CD14-positive monocyte (primary cell): ENCODE results near the gene MYOZ3. TPM values are rescaled to one million over a fixed set of nuclear protein-coding genes. Genes with fewer than 3 reads are reported as not detected.

Source experiments
- DNase-seq, 3 donors: peaks; one replicate each; pipeline ENCODE4 v3.0.0-alpha.2; 2011 to 2022
- H2AFZ ChIP-seq: 2 replicates; pipeline ENCODE4 v1.6.0; 2012; ENCODE audit warnings: mild to moderate bottlenecking, low read depth, low read length, inconsistent platforms; ENCODE audit not compliant: insufficient read depth, poor library complexity, severe bottlenecking
- H3K27ac ChIP-seq, 2 donors: 1 replicate in 1 of 2; 2 replicates in 1 of 2; pipeline ENCODE4 v1.5.1; 2012 to 2013; ENCODE audit warnings: low read length in 2 of 2, control low read depth in 1 of 2, inconsistent platforms in 1 of 2, low read depth in 1 of 2, mild to moderate bottlenecking in 1 of 2
- H3K27me3 ChIP-seq, 2 donors: one replicate each; pipeline versions ENCODE4 v1.6.0 to v1.6.1; 2011 to 2013; ENCODE audit warnings: low read length in 2 of 2; ENCODE audit not compliant: control insufficient read depth in 2 of 2, insufficient read depth in 2 of 2
- H3K36me3 ChIP-seq, 2 donors: replicated peaks in 1 of 2; 1 replicate in 1 of 2; 2 replicates in 1 of 2; pipeline versions ENCODE4 v1.5.1 to v1.6.1; 2012 to 2013; ENCODE audit warnings: low read length in 2 of 2, control low read depth in 1 of 2, inconsistent platforms in 1 of 2, mild to moderate bottlenecking in 1 of 2; ENCODE audit not compliant: insufficient read depth in 2 of 2, control insufficient read depth in 1 of 2
- H3K4me1 ChIP-seq, 2 donors: 1 replicate in 1 of 2; 2 replicates in 1 of 2; pipeline versions ENCODE4 v1.5.1 to v1.6.1; 2012 to 2013; ENCODE audit warnings: low read length in 2 of 2, control low read depth in 1 of 2, inconsistent platforms in 1 of 2, mild to moderate bottlenecking in 1 of 2, moderate library complexity in 1 of 2; ENCODE audit not compliant: insufficient read depth in 2 of 2, control insufficient read depth in 1 of 2
- H3K4me2 ChIP-seq: replicated peaks from 2 replicates; pipeline ENCODE3; 2012; ENCODE audit warnings: low read length, moderate library complexity, mild to moderate bottlenecking; ENCODE audit not compliant: poor library complexity, severe bottlenecking; ENCODE audit errors: extremely low read depth
- H3K4me3 ChIP-seq, 3 experiments: fragments of 200-600 bp in 1 of 3; sonication (generic) in 1 of 3; replicated peaks in 1 of 3; 1 replicate in 2 of 3; 2 replicates in 1 of 3; pipeline ENCODE4 v1.5.1; 2011 to 2013; ENCODE audit warnings: low read length in 3 of 3, mild to moderate bottlenecking in 3 of 3, control low read depth in 2 of 3, low read depth in 2 of 3, inconsistent platforms in 1 of 3, moderate library complexity in 1 of 3
- H3K79me2 ChIP-seq: 2 replicates; pipeline ENCODE4 v1.6.0; 2012; ENCODE audit warnings: mild to moderate bottlenecking, control low read depth, inconsistent platforms, low read length, moderate library complexity; ENCODE audit not compliant: insufficient read depth
- H3K9ac ChIP-seq: 2 replicates; pipeline ENCODE4 v1.6.0; 2017; ENCODE audit warnings: low read length, mild to moderate bottlenecking; ENCODE audit not compliant: insufficient read depth, poor library complexity, severe bottlenecking
- H3K9me3 ChIP-seq, 2 donors: replicated peaks in 1 of 2; 1 replicate in 1 of 2; 2 replicates in 1 of 2; pipeline versions ENCODE4 v1.5.1 to v1.6.1; 2012 to 2013; ENCODE audit warnings: low read length in 2 of 2, control low read depth in 1 of 2; ENCODE audit not compliant: control insufficient read depth in 1 of 2, insufficient read depth in 1 of 2
- H4K20me1 ChIP-seq: 2 replicates; pipeline ENCODE4 v1.6.0; 2012; ENCODE audit warnings: mild to moderate bottlenecking, low read length, control low read depth, moderate library complexity; ENCODE audit not compliant: insufficient read depth
- H3K27ac Mint-ChIP-seq, 7 donors: one replicate each; pipeline ENCODE4 v1.8.0; 2020; ENCODE audit warnings: mild to moderate bottlenecking in 7 of 7, mixed read lengths in 7 of 7, moderate library complexity in 6 of 7, inconsistent platforms in 2 of 7
- H3K27me3 Mint-ChIP-seq, 3 donors: one replicate each; pipeline ENCODE4 v1.8.0; 2021 to 2022; ENCODE audit warnings: low read depth in 3 of 3, mild to moderate bottlenecking in 3 of 3, mixed read lengths in 3 of 3, moderate library complexity in 3 of 3, inconsistent platforms in 1 of 3
- H3K36me3 Mint-ChIP-seq, 2 donors: one replicate each; pipeline ENCODE4 v1.8.0; 2020; ENCODE audit warnings: mixed read lengths in 2 of 2, inconsistent platforms in 1 of 2, mild to moderate bottlenecking in 1 of 2
- H3K4me1 Mint-ChIP-seq: one replicate; pipeline ENCODE4 v1.8.0; 2020; ENCODE audit warnings: mild to moderate bottlenecking, mixed read lengths
- H3K4me3 Mint-ChIP-seq, 2 donors: one replicate each; pipeline ENCODE4 v1.8.0; 2020; ENCODE audit warnings: mild to moderate bottlenecking in 2 of 2, mixed read lengths in 2 of 2, moderate library complexity in 1 of 2
- H3K9me3 Mint-ChIP-seq, 7 donors: one replicate each; pipeline ENCODE4 v1.8.0; 2020 to 2022; ENCODE audit warnings: mixed read lengths in 7 of 7, mild to moderate bottlenecking in 6 of 7, moderate library complexity in 6 of 7, inconsistent platforms in 2 of 7
- CTCF ChIP-seq: fragments of 200-600 bp; IDR thresholded peaks from one replicate; pipeline ENCODE4 v1.8.0; 2022; ENCODE audit warnings: antibody characterized with exemption, mild to moderate bottlenecking
- WGBS: methylation state at CpG from one replicate; pipeline ENCODE4 v1.1.5; 2013; ENCODE audit warnings: missing lambda C conversion rate; ENCODE audit not compliant: insufficient coverage; 5-methylcytosine and 5-hydroxymethylcytosine counted together
- intact Hi-C, 2 donors: fragments of 100-400 bp; cut with micrococcal nuclease; formaldehyde crosslinking; loops; one replicate each; pipeline versions ENCODE4 v1.15.0 to v1.15.1; 2023
- polyA plus RNA-seq, 3 donors: library from polyadenylated mRNA; depleted of rRNA in 1 of 3; unstranded in 2 of 3; stranded (reverse) in 1 of 3; fragments of 300-500 nt in 2 of 3; fragments of >200 nt in 1 of 3; fragmentation: Illumina TruSeq in 2 of 3; gene quantifications; 1 replicate in 2 of 3; 2 replicates in 1 of 3; pipeline ENCODE4 v1.2.3, GENCODE V29; 2012 to 2021

MYOZ3 gene
- polyA plus RNA-seq, 3 donors: not detected

- no peak overlapping the region for H3K4me3 Mint-ChIP-seq
- no peaks in the 10 kb centered on the region for H3K27me3 ChIP-seq
- no peak overlapping the region for H3K9ac ChIP-seq
- WGBS: 67% methylated on average over 2 of the region's 10 CpGs
- H3K36me3 Mint-ChIP-seq: no peaks in the 10 kb centered on the region
- intact Hi-C loops: no loop called here
- no peaks in the 10 kb centered on the region for H3K36me3 ChIP-seq
- H3K4me1 ChIP-seq: peaks cover 3 to 6% of the 10 kb centered on the region in 2 donors
- H3K9me3 ChIP-seq: no peaks in the 10 kb centered on the region
- H2AFZ ChIP-seq: no peak overlapping the region
- H4K20me1 ChIP-seq: no peaks in the 10 kb centered on the region
- peaks cover 9% of the 10 kb centered on the region for H3K4me1 Mint-ChIP-seq
- H3K27ac Mint-ChIP-seq: no peak overlapping the region
- H3K27ac ChIP-seq: no peak overlapping the region
- TF ChIP-seq CTCF: no peak
- H3K4me2 ChIP-seq: no peak overlapping the region
- H3K79me2 ChIP-seq: no peaks in the 10 kb centered on the region
- H3K9me3 Mint-ChIP-seq: peaks cover 0 to 2% (median 0%) of the 10 kb centered on the region in 7 donors
- H3K27me3 Mint-ChIP-seq: peaks cover 2 to 10% (median 7%) of the 10 kb centered on the region in 3 donors
- no peak for DNase-seq
- H3K4me3 ChIP-seq: no peak overlapping the region
Measured at GRCh38 chr5:150632305-150633160, 28.5 kb upstream of the MYOZ3 start.

GRCh38 chr5:150633429-150633828 is 27.6 kb upstream of the MYOZ3 start:
- 80% methylated on average over 1 of the region's 2 CpGs for WGBS

More at GRCh38 chr5:150633429-150633828, 27.6 kb upstream of the MYOZ3 start:
- intact Hi-C loops: no loop called here
- H2AFZ ChIP-seq: no peak overlapping the region
- Mint-ChIP-seq H3K9me3 (no peaks in the 10 kb centered on the region), H3K4me3 (no peak overlapping the region), H3K4me1 (peaks cover 3% of the 10 kb centered on the region), H3K27me3 (peaks cover 2 to 10% (median 9%) of the 10 kb centered on the region in 3 donors), H3K36me3 (no peaks in the 10 kb centered on the region), H3K27ac (no peak overlapping the region)
- no peaks in the 10 kb centered on the region for H3K4me1 ChIP-seq
- no peaks in the 10 kb centered on the region for H3K79me2 ChIP-seq
- no peak overlapping the region for H3K27ac ChIP-seq
- H3K9me3 ChIP-seq: no peaks in the 10 kb centered on the region
- DNase-seq: no peak
- no peak for TF ChIP-seq CTCF
- H4K20me1 ChIP-seq: no peaks in the 10 kb centered on the region
- H3K36me3 ChIP-seq: no peaks in the 10 kb centered on the region
- no peak overlapping the region for H3K4me2 ChIP-seq
- H3K27me3 ChIP-seq: no peaks in the 10 kb centered on the region
- H3K4me3 ChIP-seq: no peak overlapping the region
- no peak overlapping the region for H3K9ac ChIP-seq
